ENCODE results near the gene TBL1Y.
"Not testable (repeated sequence)": the region's sequence is repeated elsewhere in the genome, so short reads cannot be mapped to it uniquely, and the experiment has no call there.

The TBL1Y gene

DNA sequence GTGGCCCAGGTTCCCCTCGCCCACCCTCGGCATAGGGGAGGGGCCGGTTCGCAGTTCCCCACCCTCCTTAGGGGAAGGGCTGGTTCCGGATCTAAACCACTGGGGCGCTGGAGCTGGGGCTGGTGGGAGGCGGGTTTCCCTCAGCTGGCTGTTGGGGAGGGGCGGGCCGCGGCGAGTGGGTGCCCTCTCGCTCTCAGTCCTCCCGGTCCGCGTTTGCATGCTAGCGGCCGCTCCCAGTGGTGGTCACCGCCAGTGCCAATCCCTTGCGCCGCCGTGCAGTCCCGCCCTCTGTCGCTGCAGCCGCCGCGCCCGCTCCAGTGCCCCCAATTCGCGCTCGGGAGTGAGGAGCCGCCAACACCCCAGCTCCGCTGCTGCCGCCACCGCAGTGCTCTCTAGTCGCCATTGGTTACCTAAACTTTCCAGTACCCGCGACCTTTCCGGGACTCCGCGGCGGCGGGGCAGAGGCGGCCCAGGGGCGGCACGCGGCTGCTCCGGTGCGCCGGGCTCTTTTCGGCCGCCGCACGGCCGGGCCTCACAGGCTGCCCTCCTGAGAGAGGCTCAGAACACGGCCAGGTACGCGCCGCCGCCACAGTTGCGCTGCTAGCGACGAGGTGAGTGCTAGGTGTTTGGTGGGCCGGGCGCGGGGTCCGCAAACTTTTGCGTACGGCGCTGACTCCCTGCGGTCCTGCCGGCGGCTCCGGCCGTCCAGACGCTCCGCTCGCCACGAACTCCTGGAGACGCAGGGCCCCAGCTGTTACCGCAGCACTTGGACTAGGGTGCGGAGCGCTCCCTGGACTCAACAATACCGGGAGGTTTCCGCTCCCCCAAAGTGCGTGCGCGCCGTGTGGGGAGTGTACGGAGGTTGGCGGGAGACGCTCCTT is at the start of gene TBL1Y:
Gene TBL1Y (plus strand): TSS at position 326 of the 881 bp plus-strand sequence. CDS start 114,388 bp downstream, outside the sequence.
- H3K36me3 Mint-ChIP-seq (ENCODE audit: low read depth), result no peaks in the 10 kb centered on the region
- intact Hi-C loops (cut with micrococcal nuclease), result no loop called here
- H3K9me3 Mint-ChIP-seq, result no peaks in the 10 kb centered on the region
- no peak within 1 kb of the TSS for H3K27ac Mint-ChIP-seq
- H3K4me1 Mint-ChIP-seq (ENCODE audit: low read depth), result no peaks in the 10 kb centered on the region
- H3K27me3 Mint-ChIP-seq, result peaks cover 50% of the 10 kb centered on the region
- no peak within 1 kb of the TSS for H3K4me3 Mint-ChIP-seq

GRCh38 chrY:6894496-6894895 is 16.0 kb upstream of the TBL1Y start:
- intact Hi-C loops (cut with micrococcal nuclease), result no loop called here
- Mint-ChIP-seq H3K4me1 (ENCODE audit: low read depth) (no peaks in the 10 kb centered on the region), H3K36me3 (ENCODE audit: low read depth) (no peaks in the 10 kb centered on the region), H3K27me3 (no peaks in the 10 kb centered on the region), H3K4me3 (no peak overlapping the region), H3K27ac (no peak overlapping the region), H3K9me3 (no peaks in the 10 kb centered on the region)

DNA sequence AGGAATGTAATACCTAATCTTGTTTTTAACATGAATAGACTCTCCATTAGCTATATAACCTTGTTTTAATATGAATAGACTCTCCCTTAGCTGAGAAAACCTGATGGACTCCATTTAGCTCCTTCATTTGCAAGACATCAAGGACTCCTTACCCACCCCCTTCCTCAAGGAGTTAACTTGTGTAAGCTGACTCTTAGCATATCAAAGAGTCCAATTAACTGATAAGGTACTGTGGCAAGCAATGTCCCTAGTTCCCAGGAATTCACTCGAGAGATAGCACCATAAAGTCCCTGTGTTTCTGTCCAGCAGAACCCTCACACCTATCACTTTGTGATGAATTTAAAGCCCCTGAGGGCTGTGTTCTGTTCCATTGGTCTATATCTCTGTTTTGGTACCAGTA is 15.3 kb upstream of the TBL1Y start:
- Mint-ChIP-seq H3K4me3 (no peak overlapping the region), H3K27ac (no peak overlapping the region), H3K9me3 (no peaks in the 10 kb centered on the region), H3K36me3 (ENCODE audit: low read depth) (no peaks in the 10 kb centered on the region), H3K27me3 (no peaks in the 10 kb centered on the region), H3K4me1 (ENCODE audit: low read depth) (no peaks in the 10 kb centered on the region)
- intact Hi-C loops (cut with micrococcal nuclease), result no loop called here

GRCh38 chrY:6902116-6902515 is 8.4 kb upstream of the TBL1Y start:
- H3K9me3 Mint-ChIP-seq; H3K36me3 Mint-ChIP-seq (ENCODE audit: low read depth); H3K4me1 Mint-ChIP-seq (ENCODE audit: low read depth); H3K27ac Mint-ChIP-seq; H3K27me3 Mint-ChIP-seq; intact Hi-C loops (cut with micrococcal nuclease); H3K4me3 Mint-ChIP-seq: not testable (repeated sequence)

DNA sequence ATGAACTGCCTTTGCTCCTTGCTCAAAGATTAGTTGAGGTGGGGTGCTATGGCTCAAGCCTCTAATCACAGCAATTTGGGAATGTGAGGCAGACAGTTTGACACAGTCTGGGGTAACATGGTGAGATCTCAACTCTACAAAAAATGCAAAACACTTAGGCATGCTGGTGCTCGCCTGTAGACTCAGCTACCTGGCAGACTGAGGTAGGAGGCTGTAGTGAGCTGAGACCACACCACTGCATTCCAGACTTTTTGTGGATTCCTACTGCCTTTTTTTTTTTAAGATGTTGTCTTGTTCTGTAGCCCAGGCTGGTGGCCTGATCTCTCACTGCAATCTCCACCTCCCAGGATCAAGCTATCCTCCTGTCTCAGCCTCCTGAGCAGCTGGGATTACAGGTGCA is 2.9 kb upstream of the TBL1Y start:
- Mint-ChIP-seq H3K9me3 (no peaks in the 10 kb centered on the region), H3K36me3 (ENCODE audit: low read depth) (no peaks in the 10 kb centered on the region), H3K27me3 (peaks cover 45% of the 10 kb centered on the region), H3K4me3 (no peak overlapping the region), H3K4me1 (ENCODE audit: low read depth) (no peaks in the 10 kb centered on the region), H3K27ac (no peak overlapping the region)
- intact Hi-C loops (cut with micrococcal nuclease), result no loop called here

DNA sequence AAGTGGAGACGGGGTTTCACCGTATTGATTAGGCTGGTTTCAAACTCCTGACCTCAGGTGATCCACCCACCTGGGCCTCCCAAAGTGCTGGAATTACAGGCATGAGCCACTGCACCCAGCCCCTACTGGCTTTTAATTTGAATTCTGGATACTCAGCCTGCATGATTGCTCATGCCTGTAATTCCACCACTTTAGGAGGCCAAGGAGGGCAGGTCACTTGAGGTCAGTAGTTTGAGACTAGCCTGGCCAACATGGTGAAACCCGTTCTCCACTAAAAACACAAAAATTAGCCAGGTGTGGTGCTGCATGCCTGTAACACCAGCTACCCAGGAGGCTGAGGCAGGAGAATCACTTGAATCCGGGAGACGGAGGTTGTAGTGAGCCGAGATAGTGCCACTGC is 2.5 kb upstream of the TBL1Y start:
- H3K9me3 Mint-ChIP-seq; H3K36me3 Mint-ChIP-seq (ENCODE audit: low read depth); H3K4me1 Mint-ChIP-seq (ENCODE audit: low read depth); H3K4me3 Mint-ChIP-seq; H3K27ac Mint-ChIP-seq; intact Hi-C loops (cut with micrococcal nuclease): not testable (repeated sequence)
- H3K27me3 Mint-ChIP-seq, result peaks cover 49% of the 10 kb centered on the region

- no peak overlapping the region for H3K4me3 Mint-ChIP-seq
- peaks cover 50% of the 10 kb centered on the region for H3K27me3 Mint-ChIP-seq
- no peak overlapping the region for H3K27ac Mint-ChIP-seq
- intact Hi-C loops (cut with micrococcal nuclease), result no loop called here
- H3K36me3 Mint-ChIP-seq (ENCODE audit: low read depth), result no peaks in the 10 kb centered on the region
- H3K9me3 Mint-ChIP-seq, result no peaks in the 10 kb centered on the region
- no peaks in the 10 kb centered on the region for H3K4me1 Mint-ChIP-seq (ENCODE audit: low read depth)
These were observed 1.4 kb upstream of the TBL1Y start for GRCh38 chrY:6909118-6909521.

DNA sequence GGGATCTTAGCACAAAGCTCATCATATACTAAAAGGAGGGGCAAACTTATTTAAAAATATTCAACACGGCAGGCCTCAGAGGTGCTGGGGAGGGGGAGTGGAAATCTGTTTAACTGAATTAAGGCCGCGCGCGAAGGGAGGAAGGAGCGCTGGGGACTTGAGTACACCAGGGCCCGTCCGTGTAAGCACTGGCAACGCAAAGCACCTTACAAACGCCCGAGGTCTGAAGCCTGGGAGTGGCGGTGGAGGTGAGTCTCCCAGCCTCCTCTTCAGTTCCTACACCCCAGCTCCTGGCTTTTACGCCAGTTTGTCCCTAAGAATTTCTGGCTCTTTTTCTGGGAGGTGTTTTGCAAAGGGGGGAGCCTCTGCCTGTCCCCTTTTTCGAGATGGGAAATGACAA is 641 bp upstream of the TBL1Y start:
- intact Hi-C loops (cut with micrococcal nuclease), result no loop called here
- Mint-ChIP-seq H3K4me1 (ENCODE audit: low read depth) (no peaks in the 10 kb centered on the region), H3K9me3 (no peaks in the 10 kb centered on the region), H3K36me3 (ENCODE audit: low read depth) (no peaks in the 10 kb centered on the region), H3K4me3 (no peak overlapping the region), H3K27ac (no peak overlapping the region), H3K27me3 (peaks cover 50% of the 10 kb centered on the region)

GRCh38 chrY:6911253-6911881 is 870 bp downstream of the TBL1Y start, which contains the start of gene AMELY:
Gene AMELY, minus strand, starts transcription at chrY:6911752. Its CDS starts 39,144 bp downstream, at chrY:6872608.
- intact Hi-C loops (cut with micrococcal nuclease), result no loop called here
- Mint-ChIP-seq H3K27ac (no peak within 1 kb of the TSS), H3K27me3 (peaks cover 50% of the 10 kb centered on the region), H3K9me3 (no peaks in the 10 kb centered on the region), H3K4me3 (no peak within 1 kb of the TSS), H3K36me3 (ENCODE audit: low read depth) (no peaks in the 10 kb centered on the region), H3K4me1 (ENCODE audit: low read depth) (no peaks in the 10 kb centered on the region)

GRCh38 chrY:6913362-6913761 is 2.9 kb downstream of the TBL1Y start:
- peaks cover 47% of the 10 kb centered on the region for H3K27me3 Mint-ChIP-seq
- intact Hi-C loops (cut with micrococcal nuclease), result no loop called here
- no peak overlapping the region for H3K27ac Mint-ChIP-seq

GRCh38 chrY:6921061-6921460 is 10.6 kb downstream of the TBL1Y start:
- H3K4me1 Mint-ChIP-seq (ENCODE audit: low read depth), result no peaks in the 10 kb centered on the region
- no peak overlapping the region for H3K27ac Mint-ChIP-seq
- no peak overlapping the region for H3K4me3 Mint-ChIP-seq
- H3K36me3 Mint-ChIP-seq (ENCODE audit: low read depth), result no peaks in the 10 kb centered on the region
- no peaks in the 10 kb centered on the region for H3K9me3 Mint-ChIP-seq
- intact Hi-C loops (cut with micrococcal nuclease), result no loop called here
- no peaks in the 10 kb centered on the region for H3K27me3 Mint-ChIP-seq

More at GRCh38 chrY:6913362-6913761, 2.9 kb downstream of the TBL1Y start:
- no peaks in the 10 kb centered on the region for H3K4me1 Mint-ChIP-seq (ENCODE audit: low read depth)
- H3K9me3 Mint-ChIP-seq, result no peaks in the 10 kb centered on the region
- H3K4me3 Mint-ChIP-seq, result no peak overlapping the region
- no peaks in the 10 kb centered on the region for H3K36me3 Mint-ChIP-seq (ENCODE audit: low read depth)

DNA sequence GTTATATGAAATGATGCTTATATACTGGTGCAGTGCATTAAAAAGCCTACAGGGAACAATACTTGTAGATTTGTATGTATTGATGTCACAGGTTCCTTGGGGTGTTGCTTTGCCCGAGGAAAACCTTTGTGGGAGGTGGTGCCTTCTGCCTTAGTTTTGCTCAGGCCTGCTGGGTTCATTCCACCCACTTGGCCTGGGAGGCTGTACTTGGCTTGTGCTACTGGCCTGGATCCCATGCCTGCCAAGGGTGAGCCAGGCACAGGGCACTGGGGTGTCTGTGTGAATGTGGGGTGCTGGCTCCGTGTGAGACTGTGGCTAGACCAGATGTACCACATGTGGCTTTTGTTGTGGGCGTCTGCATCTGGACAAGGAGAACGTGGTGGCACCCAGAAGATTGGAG is 17.8 kb downstream of the TBL1Y start:
- no peak overlapping the region for H3K4me3 Mint-ChIP-seq
- no peaks in the 10 kb centered on the region for H3K4me1 Mint-ChIP-seq (ENCODE audit: low read depth)
- H3K9me3 Mint-ChIP-seq, result no peaks in the 10 kb centered on the region
- intact Hi-C loops (cut with micrococcal nuclease), result no loop called here
- H3K27me3 Mint-ChIP-seq, result no peaks in the 10 kb centered on the region
- H3K27ac Mint-ChIP-seq, result no peak overlapping the region
- H3K36me3 Mint-ChIP-seq (ENCODE audit: low read depth), result no peaks in the 10 kb centered on the region

GRCh38 chrY:6929237-6929636 is 18.7 kb downstream of the TBL1Y start:
- Mint-ChIP-seq H3K36me3 (ENCODE audit: low read depth) (no peaks in the 10 kb centered on the region), H3K4me3 (no peak overlapping the region), H3K27me3 (no peaks in the 10 kb centered on the region), H3K4me1 (ENCODE audit: low read depth) (no peaks in the 10 kb centered on the region), H3K27ac (no peak overlapping the region), H3K9me3 (no peaks in the 10 kb centered on the region)
- intact Hi-C loops (cut with micrococcal nuclease), result no loop called here

DNA sequence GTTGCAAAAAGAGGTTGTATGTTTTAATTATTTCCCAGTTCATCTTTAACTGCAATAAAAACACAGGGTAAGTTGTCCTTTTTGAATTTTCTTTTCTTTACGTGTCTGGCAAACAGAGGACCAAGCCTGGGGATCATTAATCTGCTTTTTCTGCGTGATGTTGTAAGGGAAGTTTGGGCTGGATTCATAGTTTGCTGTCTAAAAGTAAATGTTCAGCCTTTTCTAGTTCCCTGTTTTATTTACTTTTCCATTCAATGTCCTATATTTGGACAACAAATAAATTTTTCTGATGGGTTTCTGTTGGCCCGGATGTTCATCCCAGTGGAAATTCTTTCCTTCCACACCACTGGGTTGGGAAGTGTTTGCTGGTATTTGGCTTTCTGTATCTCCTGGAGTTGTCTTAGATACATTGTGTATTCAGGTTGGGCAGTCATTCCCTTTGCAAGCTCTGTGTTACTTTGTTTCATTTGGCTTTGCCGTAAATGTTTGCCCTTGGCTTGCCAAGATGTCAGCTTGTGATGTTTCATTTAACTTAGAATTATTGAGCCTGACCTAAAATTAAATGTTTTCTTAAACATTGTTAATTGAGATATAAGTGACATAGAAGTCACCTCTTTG is 21.4 kb downstream of the TBL1Y start:
- Mint-ChIP-seq H3K4me1 (ENCODE audit: low read depth) (no peaks in the 10 kb centered on the region), H3K27me3 (no peaks in the 10 kb centered on the region), H3K27ac (no peak overlapping the region), H3K4me3 (no peak overlapping the region), H3K9me3 (no peaks in the 10 kb centered on the region), H3K36me3 (ENCODE audit: low read depth) (no peaks in the 10 kb centered on the region)
- intact Hi-C loops (cut with micrococcal nuclease), result no loop called here
